Liver (tissue), 9 donors: ENCODE measurements around the gene MFSD1. TPM values are rescaled to one million over a fixed set of nuclear protein-coding genes. Genes with fewer than 3 reads are reported as not detected.
A peak's percentile ranks its signal among the peaks of the same experiment; 100 is the strongest.

Source experiments
- DNase-seq: peaks from one replicate; pipeline ENCODE4 v3.0.0-alpha.2; 2017; ENCODE audit warnings: low spot score
- H3K27ac ChIP-seq, 2 donors: one replicate each; pipeline ENCODE4 v1.7.0; 2013; ENCODE audit warnings: inconsistent platforms in 2 of 2, low read length in 2 of 2, control low read depth in 1 of 2, low read depth in 1 of 2, mild to moderate bottlenecking in 1 of 2
- H3K27me3 ChIP-seq, 4 donors: one replicate each; pipeline versions ENCODE4 v1.6.1 to v1.7.0; 2013; ENCODE audit warnings: low read length in 3 of 4, inconsistent platforms in 1 of 4, mild to moderate bottlenecking in 1 of 4, moderate library complexity in 1 of 4; ENCODE audit not compliant: control insufficient read depth in 4 of 4, insufficient read depth in 4 of 4
- H3K36me3 ChIP-seq, 4 donors: one replicate each; pipeline versions ENCODE4 v1.6.1 to v1.7.0; 2013; ENCODE audit warnings: low read length in 3 of 4, mild to moderate bottlenecking in 3 of 4, low read depth in 1 of 4, moderate library complexity in 1 of 4; ENCODE audit not compliant: control insufficient read depth in 4 of 4, insufficient read depth in 3 of 4
- H3K4me1 ChIP-seq, 4 donors: one replicate each; pipeline versions ENCODE4 v1.6.1 to v1.7.0; 2013; ENCODE audit warnings: low read length in 3 of 4, mild to moderate bottlenecking in 3 of 4, moderate library complexity in 1 of 4; ENCODE audit not compliant: control insufficient read depth in 4 of 4, insufficient read depth in 4 of 4
- H3K4me3 ChIP-seq, 3 donors: one replicate each; pipeline versions ENCODE4 v1.6.1 to v1.7.0; 2013; ENCODE audit warnings: low read length in 3 of 3, control low read depth in 1 of 3, low read depth in 1 of 3, mild to moderate bottlenecking in 1 of 3
- H3K9ac ChIP-seq, 2 donors: one replicate each; pipeline ENCODE4 v1.7.0; 2013; ENCODE audit warnings: low read length in 2 of 2, mild to moderate bottlenecking in 2 of 2, moderate library complexity in 2 of 2, control low read depth in 1 of 2, low read depth in 1 of 2
- H3K9me3 ChIP-seq, 4 donors: one replicate each; pipeline versions ENCODE4 v1.6.1 to v1.7.0; 2013; ENCODE audit warnings: low read length in 3 of 4; ENCODE audit not compliant: control insufficient read depth in 4 of 4
- ATF3 ChIP-seq: IDR thresholded peaks from 2 replicates; pipeline ENCODE4 v1.6.1; 2016; ENCODE audit warnings: antibody characterized with exemption
- CTCF ChIP-seq: fragments of 150-350 bp; IDR thresholded peaks from 2 replicates; pipeline ENCODE4 v1.5.1; 2017; ENCODE audit warnings: improper control_type of control experiment, low read depth, low read length; ENCODE audit not compliant: missing input control
- EGR1 ChIP-seq, 2 donors: IDR thresholded peaks; 2 replicates each; pipeline ENCODE4 v1.6.1; 2016 to 2018; ENCODE audit warnings: antibody characterized with exemption in 2 of 2, low read depth in 2 of 2
- FOXA1 ChIP-seq: IDR thresholded peaks from 2 replicates; pipeline ENCODE4 v1.6.1; 2016; ENCODE audit warnings: antibody characterized with exemption
- FOXA2 ChIP-seq: IDR thresholded peaks from 2 replicates; pipeline ENCODE4 v1.6.1; 2016; ENCODE audit warnings: antibody characterized with exemption
- GABPA ChIP-seq, 2 donors: IDR thresholded peaks in 1 of 2; conservative IDR thresholded peaks in 1 of 2; 2 replicates each; pipeline ENCODE4 v1.6.1; 2016; ENCODE audit warnings: antibody characterized with exemption in 2 of 2, mild to moderate bottlenecking in 1 of 2, moderate library complexity in 1 of 2
- HNF4A ChIP-seq, 2 donors: conservative IDR thresholded peaks; 2 replicates each; pipeline ENCODE4 v1.6.1; 2016; ENCODE audit warnings: antibody characterized with exemption in 2 of 2, mild to moderate bottlenecking in 2 of 2
- HNF4G ChIP-seq: IDR thresholded peaks from 2 replicates; pipeline ENCODE4 v1.6.1; 2016; ENCODE audit warnings: antibody characterized with exemption
- JUND ChIP-seq, 2 donors: IDR thresholded peaks; 2 replicates each; pipeline ENCODE4 v1.6.1; 2016; ENCODE audit warnings: antibody characterized with exemption in 2 of 2
- NR2F2 ChIP-seq: IDR thresholded peaks from 2 replicates; pipeline ENCODE4 v1.6.1; 2016; ENCODE audit warnings: antibody characterized with exemption
- RAD21 ChIP-seq, 2 donors: IDR thresholded peaks; 2 replicates each; pipeline ENCODE4 v1.6.1; 2016; ENCODE audit warnings: antibody characterized with exemption in 2 of 2, mild to moderate bottlenecking in 2 of 2
- RXRA ChIP-seq, 2 donors: IDR thresholded peaks; 2 replicates each; pipeline ENCODE4 v1.6.1; 2017 to 2018; ENCODE audit warnings: antibody characterized with exemption in 2 of 2, mild to moderate bottlenecking in 1 of 2
- SP1 ChIP-seq: IDR thresholded peaks from 2 replicates; pipeline ENCODE4 v1.6.1; 2018; ENCODE audit warnings: antibody characterized with exemption, mild to moderate bottlenecking
- TAF1 ChIP-seq: conservative IDR thresholded peaks from 2 replicates; pipeline ENCODE4 v1.6.1; 2016; ENCODE audit warnings: antibody characterized with exemption, mild to moderate bottlenecking
- YY1 ChIP-seq: IDR thresholded peaks from 2 replicates; pipeline ENCODE4 v1.6.1; 2016; ENCODE audit warnings: antibody characterized with exemption, mild to moderate bottlenecking
- polyA plus RNA-seq, 2 donors: library from polyadenylated mRNA; stranded (reverse) in 1 of 2; unstranded in 1 of 2; fragments of 200-250 nt in 1 of 2; fragments of >200 nt in 1 of 2; fragmentation: Nextera tagmentation in 1 of 2; extraction: Ambion mirVana in 1 of 2; gene quantifications; one replicate each; pipeline versions ENCODE4 v1.2.1 to v1.2.3, GENCODE V29; 2013 to 2015
- total RNA-seq, 2 donors: library from RNA; depleted of rRNA; stranded (reverse); fragments of >200 nt; gene quantifications; one replicate each; pipeline ENCODE4 v1.2.3, GENCODE V29; 2014
- TF ChIP-seq, protein P1 (sequence below): IDR thresholded peaks from 2 replicates; pipeline ENCODE4 v1.6.1; 2016; ENCODE audit warnings: antibody characterized with exemption
- TF ChIP-seq, protein P2 (sequence below): IDR thresholded peaks from 2 replicates; pipeline ENCODE4 v1.6.1; 2016; ENCODE audit warnings: antibody characterized with exemption, mild to moderate bottlenecking
- TF ChIP-seq, protein P3 (sequence below): IDR thresholded peaks from 2 replicates; pipeline ENCODE4 v1.6.1; 2016; ENCODE audit warnings: antibody characterized with exemption
- donor health status: healthy.
- donor health status: healthy.
- donor health status: healthy.
- donor health status: healthy.
- donor health status: healthy.

MFSD1 gene
- total and polyA plus RNA-seq, 4 donors = 30.4 to 84.7 (median 60.3) TPM

DNA sequence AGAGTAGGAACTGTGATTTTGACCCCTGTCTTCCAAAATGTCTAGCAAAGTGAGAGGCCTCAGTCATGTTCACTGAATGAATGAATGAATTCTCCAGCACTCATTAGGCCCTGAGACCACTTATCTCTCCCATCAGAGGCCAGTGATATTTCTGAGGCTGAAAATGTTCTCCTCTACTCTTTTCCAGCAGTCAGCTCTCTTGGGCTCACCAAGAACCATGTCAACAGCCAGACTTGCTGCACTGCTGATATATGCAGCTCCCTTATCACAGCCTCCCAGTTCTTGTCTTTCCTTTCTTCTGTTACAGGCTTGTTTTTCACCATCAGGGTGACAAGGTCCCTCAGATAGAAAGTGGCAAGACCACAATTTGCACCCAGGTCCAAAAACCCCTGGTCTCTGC lies 28.7 kb upstream of the MFSD1 start:
- Histone ChIP-seq H3K9ac (no peak overlapping the region), H3K27ac (no peak overlapping the region), H3K36me3 (no peaks in the 10 kb centered on the region), H3K27me3 (no peaks in the 10 kb centered on the region), H3K4me1 (peaks cover 0 to 4% (median 0%) of the 10 kb centered on the region in 4 donors), H3K4me3 (no peak overlapping the region), H3K9me3 (no peaks in the 10 kb centered on the region)
- TF ChIP-seq CTCF (no peak), JUND (IDR thresholded peaks at IDR 0.05) (no peak), RXRA (IDR thresholded peaks at IDR 0.05) (no peak), TAF1 (no peak), EGR1 (IDR thresholded peaks at IDR 0.05; ENCODE audit: low read depth in 2 of 2) (no peak), RAD21 (IDR thresholded peaks at IDR 0.05) (no peak), SP1 (no peak), FOXA2 (no peak), NR2F2 (no peak), GABPA (IDR thresholded peaks at IDR 0.05 in 1 of 2, conservative IDR thresholded peaks at IDR 0.05 in 1 of 2) (no peak), YY1 (no peak), FOXA1 (no peak), HNF4G (no peak), HNF4A (conservative IDR thresholded peaks at IDR 0.05) (no peak), ATF3 (no peak)
- TF ChIP-seq, protein P1, sequence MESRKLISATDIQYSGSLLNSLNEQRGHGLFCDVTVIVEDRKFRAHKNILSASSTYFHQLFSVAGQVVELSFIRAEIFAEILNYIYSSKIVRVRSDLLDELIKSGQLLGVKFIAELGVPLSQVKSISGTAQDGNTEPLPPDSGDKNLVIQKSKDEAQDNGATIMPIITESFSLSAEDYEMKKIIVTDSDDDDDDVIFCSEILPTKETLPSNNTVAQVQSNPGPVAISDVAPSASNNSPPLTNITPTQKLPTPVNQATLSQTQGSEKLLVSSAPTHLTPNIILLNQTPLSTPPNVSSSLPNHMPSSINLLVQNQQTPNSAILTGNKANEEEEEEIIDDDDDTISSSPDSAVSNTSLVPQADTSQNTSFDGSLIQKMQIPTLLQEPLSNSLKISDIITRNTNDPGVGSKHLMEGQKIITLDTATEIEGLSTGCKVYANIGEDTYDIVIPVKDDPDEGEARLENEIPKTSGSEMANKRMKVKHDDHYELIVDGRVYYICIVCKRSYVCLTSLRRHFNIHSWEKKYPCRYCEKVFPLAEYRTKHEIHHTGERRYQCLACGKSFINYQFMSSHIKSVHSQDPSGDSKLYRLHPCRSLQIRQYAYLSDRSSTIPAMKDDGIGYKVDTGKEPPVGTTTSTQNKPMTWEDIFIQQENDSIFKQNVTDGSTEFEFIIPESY = no peak
- TF ChIP-seq, protein P2, sequence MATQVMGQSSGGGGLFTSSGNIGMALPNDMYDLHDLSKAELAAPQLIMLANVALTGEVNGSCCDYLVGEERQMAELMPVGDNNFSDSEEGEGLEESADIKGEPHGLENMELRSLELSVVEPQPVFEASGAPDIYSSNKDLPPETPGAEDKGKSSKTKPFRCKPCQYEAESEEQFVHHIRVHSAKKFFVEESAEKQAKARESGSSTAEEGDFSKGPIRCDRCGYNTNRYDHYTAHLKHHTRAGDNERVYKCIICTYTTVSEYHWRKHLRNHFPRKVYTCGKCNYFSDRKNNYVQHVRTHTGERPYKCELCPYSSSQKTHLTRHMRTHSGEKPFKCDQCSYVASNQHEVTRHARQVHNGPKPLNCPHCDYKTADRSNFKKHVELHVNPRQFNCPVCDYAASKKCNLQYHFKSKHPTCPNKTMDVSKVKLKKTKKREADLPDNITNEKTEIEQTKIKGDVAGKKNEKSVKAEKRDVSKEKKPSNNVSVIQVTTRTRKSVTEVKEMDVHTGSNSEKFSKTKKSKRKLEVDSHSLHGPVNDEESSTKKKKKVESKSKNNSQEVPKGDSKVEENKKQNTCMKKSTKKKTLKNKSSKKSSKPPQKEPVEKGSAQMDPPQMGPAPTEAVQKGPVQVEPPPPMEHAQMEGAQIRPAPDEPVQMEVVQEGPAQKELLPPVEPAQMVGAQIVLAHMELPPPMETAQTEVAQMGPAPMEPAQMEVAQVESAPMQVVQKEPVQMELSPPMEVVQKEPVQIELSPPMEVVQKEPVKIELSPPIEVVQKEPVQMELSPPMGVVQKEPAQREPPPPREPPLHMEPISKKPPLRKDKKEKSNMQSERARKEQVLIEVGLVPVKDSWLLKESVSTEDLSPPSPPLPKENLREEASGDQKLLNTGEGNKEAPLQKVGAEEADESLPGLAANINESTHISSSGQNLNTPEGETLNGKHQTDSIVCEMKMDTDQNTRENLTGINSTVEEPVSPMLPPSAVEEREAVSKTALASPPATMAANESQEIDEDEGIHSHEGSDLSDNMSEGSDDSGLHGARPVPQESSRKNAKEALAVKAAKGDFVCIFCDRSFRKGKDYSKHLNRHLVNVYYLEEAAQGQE = no peak
- TF ChIP-seq, protein P3, sequence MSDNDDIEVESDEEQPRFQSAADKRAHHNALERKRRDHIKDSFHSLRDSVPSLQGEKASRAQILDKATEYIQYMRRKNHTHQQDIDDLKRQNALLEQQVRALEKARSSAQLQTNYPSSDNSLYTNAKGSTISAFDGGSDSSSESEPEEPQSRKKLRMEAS = no peak
- DNase-seq = peak; percentile 42
